SH-SY5Y (cell line): ENCODE results near the gene NPHP4.

ENCODE experiments used
- GATA2 ChIP-seq: IDR thresholded peaks from 2 replicates; pipeline ENCODE4 v1.6.1; 2011; ENCODE audit warnings: mild to moderate bottlenecking, low read depth, low read length
- GATA3 ChIP-seq: IDR thresholded peaks from 2 replicates; pipeline ENCODE4 v1.6.1; 2011; ENCODE audit warnings: low read depth, mild to moderate bottlenecking, low read length, moderate library complexity

The NPHP4 gene

DNA sequence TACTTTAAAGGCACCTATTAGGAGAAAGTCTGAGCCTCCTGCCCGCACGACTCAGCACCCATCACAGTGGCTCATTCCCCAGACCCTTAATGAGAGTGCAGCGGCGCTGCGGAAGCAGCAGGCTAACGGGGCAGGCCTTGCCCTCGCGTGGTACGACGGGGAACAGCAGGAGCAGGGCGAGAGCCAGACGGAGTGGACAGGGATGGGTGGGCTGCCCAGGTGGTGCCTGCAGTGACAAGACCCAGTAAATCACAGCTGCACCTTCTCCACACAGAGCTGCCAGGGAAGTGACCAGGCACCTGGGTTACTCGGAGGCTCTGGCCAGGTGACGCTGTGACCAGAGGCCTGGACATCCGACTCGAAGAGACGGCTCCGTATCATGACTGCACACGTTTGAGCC is 131.9 kb downstream of the NPHP4 start:
- TF ChIP-seq GATA3 (no peak), GATA2 (no peak)

DNA sequence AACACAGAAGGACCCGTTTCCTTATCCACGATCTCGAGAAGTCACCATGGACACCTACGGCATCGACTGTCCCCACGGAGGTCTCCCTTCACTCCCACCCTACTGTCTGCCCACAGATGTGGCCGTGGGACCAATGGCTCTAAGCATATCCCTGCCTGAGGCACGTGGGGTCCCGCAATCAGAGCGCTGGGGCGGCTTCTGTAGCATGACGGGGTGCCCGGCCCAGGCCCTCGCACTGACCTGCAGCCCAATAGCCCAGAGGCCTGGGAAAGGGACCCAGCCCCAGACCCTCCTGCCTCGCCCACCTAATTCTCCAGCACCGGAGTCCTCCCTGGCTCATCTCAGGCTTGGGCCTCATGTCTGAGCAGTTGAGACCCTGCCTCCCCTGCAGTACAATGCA is 132.5 kb downstream of the NPHP4 start:
- no peak for TF ChIP-seq GATA3
- no peak for TF ChIP-seq GATA2

DNA sequence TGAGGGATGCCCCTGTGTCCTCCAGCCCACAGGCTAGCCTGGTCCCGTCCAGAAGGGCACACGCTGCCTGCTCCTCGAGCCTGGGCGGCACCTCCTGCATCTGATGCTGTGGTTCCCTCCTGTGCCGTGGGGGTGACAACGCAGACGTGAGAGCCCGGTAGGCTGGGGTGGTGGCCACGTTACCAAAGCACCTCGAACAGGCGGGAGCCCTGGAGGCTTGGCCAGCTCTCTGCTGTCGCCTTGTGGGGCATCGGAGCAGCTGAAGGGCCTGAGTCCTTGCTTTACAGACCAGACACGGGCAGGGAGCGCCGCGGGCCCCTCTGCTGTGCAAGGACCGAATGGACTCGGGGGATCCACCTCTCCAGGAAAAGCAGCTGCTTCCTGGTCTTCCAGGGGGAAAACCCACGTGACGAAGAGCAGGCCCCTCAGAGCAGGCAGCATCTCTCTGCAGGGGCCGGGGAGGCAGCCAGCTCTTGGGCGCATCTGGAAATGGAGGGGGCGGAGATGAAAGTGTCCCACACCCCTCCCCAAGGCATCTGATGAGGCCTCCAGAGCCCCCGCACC is 133.3 kb downstream of the NPHP4 start:
- no peak for TF ChIP-seq GATA3

DNA sequence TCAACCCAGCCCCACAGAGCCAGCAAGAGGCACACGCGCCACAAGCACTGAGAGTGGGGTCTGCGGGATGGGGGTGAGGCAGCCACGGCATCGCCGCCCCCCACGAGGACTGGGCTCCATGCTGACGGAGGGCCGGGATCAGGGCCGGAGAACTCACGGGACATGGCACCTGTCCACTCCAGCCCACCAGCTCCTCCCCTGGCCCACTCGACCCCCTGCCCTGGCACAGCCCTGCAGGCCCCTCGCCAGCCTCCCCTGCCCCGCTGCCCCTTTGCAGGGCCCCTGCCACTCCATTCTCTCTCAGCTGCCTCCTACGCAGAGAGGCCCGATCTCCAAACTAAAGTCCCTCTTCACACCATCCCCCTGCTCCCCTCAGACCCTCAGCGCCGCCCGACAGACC is 134.0 kb downstream of the NPHP4 start:
- TF ChIP-seq GATA3 (no peak), GATA2 (no peak)

DNA sequence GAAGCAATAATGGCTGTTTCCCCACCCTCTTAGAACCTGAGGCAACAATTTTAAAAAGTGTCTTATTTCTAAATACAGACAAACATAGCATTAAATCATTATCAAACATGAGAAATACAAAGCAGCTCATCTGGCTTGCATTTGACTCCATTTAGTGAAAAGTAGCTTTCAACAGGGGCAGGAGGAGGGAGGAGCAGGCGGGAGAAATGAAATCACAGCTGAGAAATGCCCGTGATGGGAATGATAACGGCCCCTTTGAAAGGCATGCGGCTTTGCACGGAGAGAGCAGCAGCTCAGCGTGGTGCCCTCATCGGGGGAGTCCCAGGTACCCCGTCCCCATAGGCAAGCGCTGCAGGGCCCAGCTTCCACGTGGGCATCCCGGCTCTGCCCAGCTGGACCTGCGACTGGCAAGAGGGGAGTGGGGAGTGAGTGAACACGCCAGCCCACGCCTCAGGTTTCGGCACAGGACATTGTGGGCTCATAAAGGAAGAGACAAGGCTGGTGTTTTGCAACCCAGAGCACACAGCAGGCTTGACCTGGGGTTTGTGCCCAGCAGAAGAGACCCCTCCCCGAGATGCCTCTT is 134.6 kb downstream of the NPHP4 start:
- TF ChIP-seq GATA3 (no peak; the same call in 1 of the 2 replicates), GATA2 (peak; percentile 99)

DNA sequence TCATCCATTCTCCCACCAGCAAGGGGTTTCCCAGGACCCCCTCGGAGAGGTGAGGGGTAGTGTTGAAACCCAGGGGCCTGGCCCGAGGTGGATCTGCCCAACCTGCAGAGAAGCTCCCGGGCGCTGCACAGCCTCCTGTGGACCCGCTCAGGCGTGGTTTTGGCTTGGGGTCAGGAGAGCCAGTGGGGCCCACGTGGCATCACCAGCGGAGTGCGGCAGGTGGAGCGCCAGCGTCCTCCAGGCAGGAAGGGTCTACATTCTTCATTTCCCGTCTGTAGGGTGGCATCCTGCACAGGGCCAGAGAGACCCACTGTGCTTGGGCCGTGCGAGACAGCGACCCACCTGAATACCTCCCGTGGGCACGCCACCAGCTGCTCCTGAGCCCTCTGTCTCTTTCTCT is 135.2 kb downstream of the NPHP4 start:
- TF ChIP-seq GATA2 (no peak), GATA3 (no peak)

DNA sequence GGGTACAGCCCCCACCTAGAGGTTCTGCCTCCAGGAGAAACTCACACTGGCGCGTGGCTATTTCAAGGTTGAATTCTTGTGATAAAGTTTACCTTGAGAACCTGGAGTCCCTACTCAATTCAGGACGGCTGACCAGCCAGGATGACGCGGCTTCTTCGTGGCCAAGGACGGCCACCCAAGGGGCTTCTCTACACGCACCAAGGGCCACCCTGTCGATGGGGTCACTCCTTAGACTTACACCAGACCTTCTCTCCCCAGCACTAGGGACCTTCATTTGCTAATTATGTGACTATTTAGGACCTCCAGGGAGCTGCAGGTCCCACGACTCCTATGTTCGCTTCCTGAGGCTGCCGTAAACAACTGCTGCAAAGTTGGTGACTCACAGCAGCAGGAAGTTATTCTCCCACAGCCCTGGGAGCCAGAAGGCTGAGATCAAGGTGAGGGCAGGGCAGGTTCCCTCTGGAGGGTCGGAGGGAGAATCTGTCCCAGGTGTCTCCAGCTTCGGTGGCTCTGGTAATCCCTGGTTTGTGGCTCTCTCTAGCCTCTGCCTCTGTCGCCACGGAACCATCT is 135.9 kb downstream of the NPHP4 start:
- no peak for TF ChIP-seq GATA3
- no peak for TF ChIP-seq GATA2

DNA sequence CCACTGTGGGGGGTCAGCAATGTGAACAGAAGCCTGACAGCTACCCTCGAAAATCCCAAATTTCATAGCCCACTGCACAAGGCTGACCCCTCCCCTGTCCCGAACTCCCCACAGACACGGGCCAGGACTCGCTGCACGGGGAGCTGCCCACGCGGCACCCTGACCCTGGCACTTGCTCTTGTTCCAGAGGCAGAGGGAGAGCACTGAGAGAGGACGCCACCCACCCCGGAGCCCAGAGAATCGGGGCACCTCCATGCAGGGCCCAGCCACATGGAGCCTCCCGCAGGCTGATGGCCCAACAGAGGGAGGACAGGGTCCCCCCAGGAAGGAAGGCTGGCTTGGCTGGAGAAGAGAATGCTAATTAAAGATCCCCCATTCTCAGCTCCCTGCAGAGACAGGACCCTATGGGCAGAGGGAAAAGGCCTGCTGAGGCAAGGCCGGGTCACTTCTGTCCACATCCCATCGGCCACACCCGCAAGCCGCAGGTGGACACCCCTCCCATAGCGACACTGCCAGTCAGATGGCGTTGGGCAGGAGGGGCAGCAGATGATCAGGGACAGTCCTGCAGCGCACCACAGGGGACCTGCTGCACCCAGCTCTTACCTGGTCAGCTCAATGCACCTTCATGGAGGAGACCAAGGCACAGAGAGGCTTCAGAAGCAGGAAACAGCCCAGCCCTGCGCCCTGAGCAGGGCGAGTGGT is 136.9 kb downstream of the NPHP4 start:
- TF ChIP-seq GATA2, result no peak
- no peak for TF ChIP-seq GATA3

DNA sequence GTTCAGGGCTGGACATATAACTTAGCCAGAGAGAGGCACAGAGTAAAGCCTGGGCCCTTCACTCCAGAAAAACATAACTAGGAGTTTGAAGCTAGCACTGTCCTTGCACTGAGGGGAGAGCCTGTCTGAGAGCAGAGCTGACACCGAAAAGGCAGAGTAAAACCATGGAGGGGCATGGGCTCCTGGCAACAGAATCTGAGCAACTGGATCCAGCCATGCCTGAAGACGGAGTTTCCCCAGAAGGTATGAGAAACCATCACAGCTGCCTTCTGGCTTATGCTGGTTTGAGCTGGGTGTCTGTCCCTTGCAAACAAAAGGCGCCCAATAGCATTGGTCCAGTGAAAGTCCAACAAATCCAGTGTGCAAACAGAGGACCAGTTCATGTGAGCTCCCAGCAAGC is 137.5 kb downstream of the NPHP4 start:
- TF ChIP-seq GATA3 (no peak), GATA2 (no peak)

DNA sequence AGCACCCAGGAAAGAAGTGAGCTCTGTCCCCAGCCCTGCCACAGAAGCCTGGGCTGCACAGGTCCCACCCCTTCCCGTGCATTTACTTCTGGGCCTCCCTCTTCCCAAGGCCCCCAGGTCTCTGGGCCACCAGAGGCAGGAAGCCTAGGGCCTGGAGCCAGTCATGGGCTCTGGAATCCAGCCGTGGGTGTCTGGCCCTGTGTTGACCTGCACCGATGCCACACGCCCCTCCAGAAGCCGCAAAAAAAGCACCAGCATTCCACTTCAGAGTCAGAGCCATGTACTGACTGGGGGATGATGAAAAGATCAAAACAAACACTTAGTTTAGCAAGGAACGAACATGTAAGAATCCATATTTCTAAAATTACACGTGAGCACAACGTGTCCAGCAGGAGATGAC is 141.7 kb downstream of the NPHP4 start:
- TF ChIP-seq GATA2, result no peak
- TF ChIP-seq GATA3, result no peak

DNA sequence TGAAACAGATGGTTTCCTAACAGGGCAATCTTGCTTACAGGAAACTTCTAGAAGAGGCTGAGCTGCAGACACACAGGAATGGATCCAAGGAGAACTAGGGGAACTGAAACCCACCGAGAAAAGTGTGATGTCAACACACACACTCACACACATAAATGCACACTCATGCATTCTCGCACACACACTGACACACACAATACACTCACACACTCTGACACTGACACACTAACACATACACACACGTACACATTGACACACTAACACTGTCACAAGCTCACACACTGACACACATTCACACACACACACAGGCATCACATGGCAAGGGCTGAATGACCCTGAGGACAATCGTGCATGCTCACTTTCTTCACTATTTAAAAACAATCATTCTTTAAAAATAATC is 142.7 kb downstream of the NPHP4 start:
- TF ChIP-seq GATA3 (no peak), GATA2 (no peak)

DNA sequence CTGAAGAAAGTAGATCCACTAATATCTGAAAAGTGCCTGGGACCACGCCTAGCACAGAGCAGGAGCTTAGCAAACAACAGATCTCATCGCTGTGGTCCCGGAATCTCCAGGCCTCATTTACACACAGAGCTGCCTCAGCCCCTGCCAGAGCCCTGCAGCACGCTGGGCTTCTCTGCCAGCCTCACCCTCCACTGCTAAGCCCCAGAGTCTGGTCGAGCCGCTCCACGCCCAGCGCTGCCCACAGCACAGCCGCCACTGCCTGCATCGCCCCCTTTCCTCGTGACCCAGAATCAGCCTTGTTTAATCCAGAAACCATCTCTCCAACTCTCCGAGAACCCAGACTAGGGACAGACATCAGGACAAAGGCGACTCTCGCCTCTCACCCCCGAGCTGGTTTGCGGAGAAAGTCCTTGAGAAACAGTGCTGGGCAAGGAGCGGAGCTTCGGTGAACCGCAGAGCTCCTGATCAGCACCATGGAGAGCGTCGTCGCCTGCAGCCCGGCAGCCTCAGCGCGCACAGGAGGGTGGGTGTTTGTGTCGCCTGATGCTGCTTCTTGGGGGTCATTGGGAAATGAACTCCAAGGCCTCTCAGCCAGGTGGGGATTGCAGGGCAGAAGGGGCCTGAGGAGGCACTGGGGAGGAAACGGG is 145.1 kb downstream of the NPHP4 start:
- TF ChIP-seq GATA2 (no peak), GATA3 (no peak)

DNA sequence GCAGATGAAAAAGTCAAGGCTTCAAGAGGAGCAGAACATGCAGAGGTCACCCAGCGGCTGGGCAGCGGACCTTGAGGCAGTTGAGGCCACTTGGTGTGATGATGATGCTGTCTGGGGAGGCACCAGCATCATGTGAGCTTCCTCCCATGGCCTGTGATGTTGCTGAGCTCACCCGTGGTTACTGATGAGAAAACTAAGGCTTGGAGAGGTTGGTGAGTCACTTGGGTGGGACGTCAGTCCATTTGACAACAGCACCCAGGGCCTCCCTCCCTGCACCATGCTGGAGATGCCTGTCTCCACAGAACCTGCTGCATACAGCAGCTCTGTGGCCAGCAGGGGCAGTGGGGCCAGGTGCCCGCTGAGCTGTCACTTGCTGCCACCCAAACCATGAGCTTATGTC is 146.8 kb downstream of the NPHP4 start:
- TF ChIP-seq GATA2 (no peak), GATA3 (no peak)

DNA sequence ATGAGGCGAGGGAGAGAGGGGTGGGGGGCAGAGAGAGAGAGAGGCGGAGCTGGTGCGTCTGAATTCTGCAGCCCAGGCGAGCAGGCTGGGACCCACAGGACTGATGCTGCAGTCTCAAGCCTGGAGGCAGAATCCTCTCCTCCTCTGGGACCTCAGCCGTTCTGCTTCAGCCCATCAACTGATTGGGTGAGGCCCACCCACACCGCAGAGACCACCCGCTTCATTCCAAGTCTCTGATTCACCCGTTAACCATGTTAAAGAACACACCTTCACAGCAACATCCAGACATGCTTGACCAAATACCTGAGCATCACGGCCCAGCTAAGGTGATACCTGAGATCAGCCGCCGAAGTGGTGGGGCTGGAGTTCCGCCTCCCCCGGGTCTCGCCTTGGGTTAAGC is 147.8 kb downstream of the NPHP4 start:
- no peak for TF ChIP-seq GATA3
- no peak for TF ChIP-seq GATA2

DNA sequence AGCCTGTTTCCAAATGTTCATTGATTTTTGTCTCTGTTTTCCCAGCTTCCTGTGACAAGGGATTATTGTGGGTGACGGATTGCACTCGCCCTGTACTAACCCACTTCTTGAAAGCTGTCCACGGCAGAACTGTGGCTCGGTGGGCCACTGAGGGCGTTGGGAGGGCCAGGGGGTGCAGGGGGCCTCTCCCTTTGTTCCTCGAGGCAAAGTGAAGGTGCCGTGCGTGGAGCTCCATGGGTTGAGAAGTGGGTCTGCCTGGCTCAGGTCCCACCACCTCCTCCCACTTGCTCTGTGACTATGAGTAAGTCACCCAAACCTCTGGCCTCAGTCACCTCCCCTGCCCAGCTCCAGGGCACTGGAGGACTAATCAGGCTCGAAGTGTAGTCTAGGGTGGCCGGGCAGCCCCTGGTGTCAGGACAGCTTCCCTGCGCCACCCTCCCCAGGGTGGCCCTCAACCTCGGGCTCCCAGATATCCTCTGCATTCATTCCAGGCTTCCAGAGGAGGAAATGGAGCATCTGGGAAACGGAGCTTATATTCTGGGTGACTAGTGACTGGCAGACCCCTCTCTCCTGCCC is 148.6 kb downstream of the NPHP4 start:
- TF ChIP-seq GATA2 (no peak), GATA3 (no peak)
